Measurements from ENCODE around the gene NR3C1.

GRCh38 chr5:143341807-143342570, 61.5 kb downstream of the NR3C1 start:
- TF ChIP-seq POLR2A (IDR thresholded peaks at IDR 0.05) (no peak), CTCF (IDR thresholded peaks at IDR 0.05) (no peak)

Measured in uterus (tissue), 2 donors.